HG03575 (cell line): ENCODE measurements around the gene KLHDC7A.
"Not testable (repeated sequence)": the region's sequence is repeated elsewhere in the genome, so short reads cannot be mapped to it uniquely, and the experiment has no call there.

ENCODE experiments used
- ATAC-seq: cut with Tn5 transposase; IDR thresholded peaks from one replicate; pipeline ENCODE4 v1.9.1; 2021; ENCODE audit not compliant: unreplicated experiment, insufficient number of reproducible peaks, low FRiP score; ENCODE audit errors: extremely low read depth

Gene KLHDC7A

DNA sequence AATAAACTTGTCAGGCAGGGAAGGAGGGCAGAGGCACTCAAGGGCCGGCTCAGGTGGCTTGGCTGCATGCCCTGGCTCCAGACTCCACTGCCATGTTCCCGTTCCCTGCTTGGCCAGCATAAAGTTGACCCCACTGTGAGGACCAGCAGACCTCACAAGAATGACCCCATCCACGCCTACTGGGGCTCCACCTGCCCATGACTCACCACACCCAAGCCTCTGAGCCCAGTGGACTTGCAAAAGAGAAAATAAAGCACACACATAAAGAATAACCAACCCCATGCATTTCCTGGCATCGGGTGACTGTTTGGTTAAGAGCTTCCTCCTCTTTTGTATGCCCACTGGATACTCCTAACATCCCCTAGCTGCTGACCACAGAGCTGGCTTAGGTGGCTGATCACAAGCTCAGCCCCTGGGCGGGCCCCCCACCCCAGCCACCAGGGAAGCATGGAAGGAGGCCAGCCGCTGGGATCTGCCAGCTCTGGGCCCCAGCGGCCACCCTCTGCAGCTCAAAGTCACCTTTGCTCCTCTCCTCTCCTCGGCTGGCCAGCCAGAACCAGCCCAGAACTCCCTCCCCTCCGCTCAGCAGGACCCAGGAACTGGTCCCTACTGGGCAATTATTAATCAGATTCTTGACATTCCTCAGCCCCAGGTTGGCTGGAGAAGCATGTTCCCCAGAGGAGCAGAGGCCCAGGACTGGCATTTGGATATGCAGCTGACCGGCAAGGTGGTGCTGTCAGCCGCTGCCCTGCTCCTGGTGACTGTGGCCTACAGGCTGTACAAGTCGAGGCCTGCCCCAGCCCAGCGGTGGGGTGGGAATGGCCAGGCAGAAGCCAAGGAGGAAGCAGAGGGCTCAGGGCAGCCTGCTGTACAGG lies at the start of gene KLHDC7A:
Gene KLHDC7A (plus strand): TSS at position 616 of the 875 bp plus-strand sequence. CDS start 52 bp downstream, at position 668.
- ATAC-seq = no peak

DNA sequence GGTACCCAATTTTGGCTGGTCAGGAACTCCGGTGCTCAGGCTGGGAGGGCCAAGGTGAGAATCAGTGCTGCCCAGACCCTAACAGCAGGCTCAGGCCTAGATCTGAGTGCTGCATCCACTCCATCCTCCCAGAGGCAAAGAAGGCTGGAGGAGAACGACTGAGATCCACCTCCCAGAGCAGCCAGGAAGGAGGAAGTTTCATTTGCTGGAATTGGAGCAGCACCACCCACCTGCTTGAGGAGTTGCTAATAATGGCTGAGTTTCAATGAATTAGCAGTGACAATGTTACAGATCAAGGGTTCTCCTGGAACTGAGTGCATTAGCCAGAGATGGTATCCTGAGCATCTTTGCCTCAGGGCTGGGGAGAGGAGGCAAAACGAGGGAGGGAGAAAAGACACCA lies 46.7 kb upstream of the KLHDC7A start:
- ATAC-seq = no peak

DNA sequence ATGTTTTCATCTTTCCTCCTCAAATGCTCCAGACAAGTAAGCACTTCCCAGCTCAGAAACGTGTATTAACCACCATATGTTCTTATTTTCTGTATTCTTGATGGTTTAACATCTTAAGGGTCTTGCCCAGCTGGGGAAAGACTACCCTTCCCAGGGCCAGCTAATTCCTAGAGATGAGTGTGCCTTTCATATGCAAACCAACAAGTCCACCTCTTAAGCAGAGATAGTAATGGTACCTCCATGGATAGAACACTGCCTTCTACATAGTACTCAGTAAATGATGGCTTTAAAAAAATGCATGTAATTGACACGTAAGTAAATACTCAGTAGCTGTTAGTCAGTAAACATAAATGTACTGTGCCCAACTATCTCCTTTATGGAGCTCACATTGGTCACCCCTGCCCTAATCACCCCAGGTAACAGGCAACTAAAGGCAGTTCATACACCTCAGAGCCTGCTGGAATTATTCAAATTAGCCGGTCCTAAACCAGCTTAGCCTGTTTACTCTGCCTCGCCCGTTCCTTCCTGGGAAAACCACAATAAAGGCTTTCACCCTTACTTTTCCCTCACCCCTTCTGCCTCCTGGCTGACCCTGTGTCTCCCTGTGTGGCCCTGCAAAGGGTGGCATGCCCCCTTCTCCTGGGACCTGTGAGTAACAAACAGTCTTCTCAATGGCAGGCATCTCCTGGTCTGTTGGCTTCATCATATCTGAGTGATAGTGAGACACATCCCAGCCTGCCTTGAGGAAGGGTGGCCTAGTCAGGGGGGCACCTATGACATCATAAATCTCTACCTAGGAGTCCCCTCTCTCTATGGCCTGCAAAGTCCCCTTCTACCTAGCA lies 40.1 kb upstream of the KLHDC7A start:
- no peak for ATAC-seq

GRCh38 chr1:18443587-18444520 lies 36.9 kb upstream of the KLHDC7A start:
- no peak for ATAC-seq

- no peak for ATAC-seq
Measured at GRCh38 chr1:18444563-18444962, 36.2 kb upstream of the KLHDC7A start.

DNA sequence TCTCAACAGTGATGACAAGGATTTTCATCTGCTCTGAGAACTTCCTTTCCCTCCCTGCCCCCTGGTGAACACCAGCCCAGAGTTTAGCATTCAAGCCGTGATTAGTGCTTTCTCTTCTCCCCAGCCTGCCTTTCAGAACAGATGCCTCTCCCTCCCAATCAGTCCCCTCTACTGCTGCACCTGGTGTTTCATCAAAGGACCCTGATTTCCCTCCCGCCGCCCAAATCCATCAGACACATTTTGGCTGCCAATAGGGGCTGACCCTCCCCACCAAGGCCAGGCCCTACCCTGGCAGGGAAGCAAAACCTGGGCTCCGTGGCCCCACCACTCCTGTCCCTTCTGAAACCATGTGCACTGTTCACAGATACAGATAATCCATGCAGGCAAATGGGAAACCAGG lies 34.0 kb upstream of the KLHDC7A start:
- no peak for ATAC-seq

GRCh38 chr1:18447509-18448220 lies 33.1 kb upstream of the KLHDC7A start:
- no peak for ATAC-seq

- ATAC-seq = no peak
Measured at GRCh38 chr1:18448889-18449288, 31.8 kb upstream of the KLHDC7A start.

DNA sequence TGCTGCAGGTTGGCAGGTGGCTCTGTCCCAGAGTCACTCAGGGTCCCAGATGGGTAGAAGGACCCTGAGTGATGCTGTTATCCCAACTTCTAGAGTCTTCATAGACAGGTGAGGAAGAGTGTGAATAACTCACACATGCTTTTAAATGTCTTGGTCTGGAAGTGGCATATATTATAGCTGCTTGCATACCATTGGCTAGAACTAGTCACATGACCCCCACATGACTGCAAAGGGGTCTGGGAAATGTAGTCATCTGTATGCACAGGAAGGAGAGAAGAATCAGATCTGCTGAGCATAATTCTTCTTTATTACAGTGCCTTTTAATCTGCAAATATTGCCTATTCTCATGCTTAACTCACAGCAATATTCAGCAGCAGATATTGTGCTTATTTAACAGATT lies 28.2 kb upstream of the KLHDC7A start:
- no peak for ATAC-seq

- no peak for ATAC-seq
Measured at GRCh38 chr1:18458133-18459092, 22.3 kb upstream of the KLHDC7A start.

DNA sequence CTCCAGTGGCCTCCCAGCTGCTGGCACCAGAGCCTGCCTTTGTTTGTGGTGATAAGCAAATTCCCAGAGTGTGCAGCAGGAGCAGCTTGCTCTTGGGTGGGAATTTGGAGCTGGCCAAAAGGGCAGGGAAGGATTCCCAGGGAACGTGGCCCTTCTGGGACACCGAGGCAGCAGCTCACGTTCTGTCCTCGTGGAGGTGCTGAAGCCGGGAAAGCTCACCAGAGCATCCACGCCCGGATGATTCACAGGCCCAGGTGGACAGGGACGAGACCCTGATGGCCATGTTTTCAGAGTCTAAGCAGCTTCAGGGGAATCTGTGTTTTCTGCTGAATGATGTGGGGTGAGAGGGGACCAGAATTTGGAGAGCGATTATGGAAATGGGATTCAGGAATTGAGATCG lies 19.1 kb upstream of the KLHDC7A start:
- no peak for ATAC-seq

DNA sequence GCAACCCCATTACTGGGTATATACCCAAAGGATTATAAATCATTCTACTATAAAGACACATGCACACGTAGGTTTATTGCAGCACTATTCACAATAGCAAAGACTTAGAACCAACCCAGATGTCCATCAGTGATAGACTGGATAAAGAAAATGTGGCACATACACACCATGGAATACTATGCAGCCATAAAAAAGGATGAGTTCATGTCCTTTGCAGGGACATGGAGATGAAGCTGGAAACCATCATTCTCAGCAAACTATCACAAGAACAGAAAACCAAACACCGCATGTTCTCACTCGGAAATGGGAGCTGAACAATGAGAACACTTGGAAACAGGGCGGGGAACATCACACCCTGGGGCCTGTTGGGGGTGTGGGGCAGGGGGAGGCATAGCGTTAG lies 18.2 kb upstream of the KLHDC7A start:
- not testable (repeated sequence) for ATAC-seq

GRCh38 chr1:18463063-18463462 lies 17.7 kb upstream of the KLHDC7A start:
- no peak for ATAC-seq

- ATAC-seq = no peak
Measured at GRCh38 chr1:18463984-18464664, 16.6 kb upstream of the KLHDC7A start.

- ATAC-seq = no peak
Measured at GRCh38 chr1:18464665-18465050, 16.1 kb upstream of the KLHDC7A start.

DNA sequence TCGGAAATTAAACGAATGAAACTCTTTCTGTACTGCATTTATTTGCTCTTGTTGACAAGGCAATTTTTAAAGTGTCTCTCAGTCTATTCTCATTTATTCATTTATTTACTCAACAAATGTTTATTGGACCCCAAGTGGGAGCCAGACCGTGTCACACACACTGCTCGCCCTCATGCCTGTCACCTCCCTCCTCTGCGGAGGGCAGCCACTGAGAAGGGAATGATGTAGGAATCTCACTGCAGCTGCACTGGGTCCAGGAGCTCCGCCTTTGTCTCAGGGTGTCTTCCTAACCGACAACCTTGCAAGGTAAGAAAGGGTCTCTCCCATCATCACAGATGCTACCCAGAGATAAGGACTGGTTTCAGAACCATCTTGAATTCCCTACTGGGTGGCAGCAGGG lies 14.1 kb upstream of the KLHDC7A start:
- ATAC-seq = no peak

DNA sequence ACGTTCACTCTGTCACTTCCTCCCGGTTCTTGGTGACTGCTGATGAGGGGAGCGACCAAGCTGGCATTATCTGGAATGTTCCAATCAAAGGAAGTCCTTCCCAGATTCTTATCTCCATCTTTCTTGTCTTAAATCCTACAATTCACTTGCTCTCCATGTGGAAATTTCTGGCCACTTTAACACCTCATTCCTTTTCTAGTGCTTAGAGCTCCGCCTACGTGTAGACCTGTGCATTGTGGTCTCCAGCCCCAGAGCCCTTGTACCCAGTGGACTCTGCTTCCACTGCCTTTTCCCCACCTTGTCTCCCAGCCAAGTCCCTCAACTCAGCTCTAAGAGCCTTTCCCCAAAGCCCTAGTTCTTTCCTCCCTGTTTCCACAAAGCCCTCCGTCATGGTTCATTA lies 12.2 kb upstream of the KLHDC7A start:
- no peak for ATAC-seq
